Activated CD4-positive, CD25-positive, alpha-beta regulatory T cell (primary cell): ENCODE measurements around the gene LOXL3.
"Not testable (repeated sequence)": the region's sequence is repeated elsewhere in the genome, so short reads cannot be mapped to it uniquely, and the experiment has no call there.

Experiments
- DNase-seq, 4 experiments: peaks; one replicate each; lab custom pipeline; 2025; lab: John Stamatoyannopoulos, UW

LOXL3 gene

DNA sequence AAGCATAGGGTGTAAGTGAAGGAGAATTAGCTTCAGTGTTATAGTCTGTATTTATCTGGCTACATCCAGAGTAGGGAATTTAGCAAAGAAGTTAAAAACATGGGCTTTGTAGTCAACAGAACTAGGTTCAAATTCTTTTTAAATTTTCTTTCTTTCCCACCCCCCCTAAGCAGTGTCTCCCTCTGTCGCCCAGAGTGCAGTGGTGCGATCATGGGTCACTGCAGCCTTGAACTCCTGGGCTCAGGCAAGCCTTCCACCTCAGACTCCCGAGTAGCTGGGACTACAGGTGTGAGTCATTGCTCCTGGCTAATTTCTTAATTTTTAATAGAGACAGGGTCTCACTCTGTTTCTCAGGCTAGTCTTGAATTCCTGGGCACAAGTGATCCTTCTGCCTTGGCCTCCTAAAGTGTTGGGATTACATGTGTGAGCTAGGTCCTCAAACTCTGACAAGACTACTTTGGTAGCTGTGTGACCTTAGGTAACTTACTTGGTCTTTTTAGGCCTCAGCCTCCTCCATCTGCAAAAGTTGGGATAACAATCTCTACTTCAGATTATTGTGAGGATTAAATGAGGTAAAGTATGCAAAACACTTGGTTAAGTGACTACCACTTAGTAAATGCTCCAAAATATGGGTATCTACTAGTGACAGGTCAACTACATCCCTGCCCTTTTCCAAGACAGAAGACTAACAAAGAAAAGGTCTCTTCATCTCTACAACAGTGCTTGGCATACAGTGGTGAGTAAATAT lies 18.6 kb upstream of the LOXL3 start:
- DNase-seq = no peak

DNA sequence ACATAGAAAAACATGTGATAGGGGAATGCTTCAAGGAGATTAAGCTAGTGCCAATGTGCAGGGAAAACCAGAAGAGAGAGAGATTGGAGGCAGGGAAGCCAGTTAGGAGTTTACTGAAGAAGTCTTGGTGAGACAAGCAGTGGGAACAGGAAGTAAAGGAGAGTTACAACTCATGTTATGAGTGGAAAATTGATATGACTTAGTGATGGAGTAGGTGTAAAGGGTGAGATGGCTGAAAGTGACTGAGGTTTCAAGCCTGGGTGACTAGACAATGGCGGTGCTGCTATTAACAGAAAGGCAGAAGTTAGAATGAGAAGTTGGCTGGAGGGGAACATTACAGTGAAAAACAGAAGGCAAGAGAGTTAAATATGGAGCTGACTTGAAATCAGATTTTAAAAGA lies 17.3 kb upstream of the LOXL3 start:
- no peak for DNase-seq

DNA sequence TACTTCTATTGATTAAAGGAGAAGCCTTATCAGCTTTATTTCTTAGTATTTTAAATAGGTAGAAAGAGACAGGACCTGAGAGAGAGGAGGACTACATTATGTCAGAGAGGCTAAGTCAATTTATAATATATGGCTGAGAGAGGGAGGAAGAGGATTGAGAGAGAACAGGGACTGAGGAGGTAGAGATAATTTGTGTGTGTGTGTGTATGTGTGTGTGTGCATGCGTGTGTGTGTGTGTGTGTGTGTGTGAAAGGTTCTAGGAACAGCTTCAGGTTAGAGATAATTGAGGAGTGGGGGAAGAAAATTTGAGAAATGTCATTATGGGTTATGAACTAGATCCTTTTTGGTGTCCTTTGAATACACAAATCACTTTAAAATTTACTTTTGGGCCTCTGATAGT lies 15.9 kb upstream of the LOXL3 start:
- no peak for DNase-seq

DNA sequence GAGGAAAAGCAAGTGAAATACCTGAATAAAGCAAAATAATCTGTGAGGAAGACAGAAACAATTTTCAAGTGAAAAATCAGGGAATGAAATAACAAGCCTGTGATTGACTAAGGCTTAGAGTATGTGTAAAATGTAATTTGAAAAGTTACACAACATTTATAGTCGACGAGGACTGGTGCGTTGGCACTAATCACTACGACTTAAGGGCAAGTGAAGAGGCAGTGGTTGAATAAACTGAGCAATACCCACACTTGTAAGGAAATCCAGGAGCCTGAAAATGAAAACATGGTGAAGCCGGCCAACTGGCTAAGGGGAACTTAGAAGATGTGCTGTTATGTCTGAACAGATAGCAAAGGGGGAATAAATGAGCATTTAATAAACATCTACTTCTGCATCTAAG lies 14.1 kb upstream of the LOXL3 start:
- no peak for DNase-seq

DNA sequence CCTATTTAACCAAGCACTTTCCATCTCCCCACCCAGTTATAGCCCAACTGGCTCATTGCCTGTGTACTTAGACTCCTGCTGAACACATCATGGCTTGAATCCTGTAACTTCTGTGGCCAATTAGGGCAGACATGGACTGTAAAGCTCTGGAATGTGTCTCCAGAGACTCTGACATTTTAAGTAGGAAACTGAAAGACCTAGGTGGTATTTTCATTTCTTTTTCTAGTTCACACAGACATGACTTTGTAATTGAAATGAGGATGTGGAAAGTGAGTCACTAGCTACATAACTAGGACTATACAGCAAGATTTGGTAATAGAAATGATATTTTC lies 13.0 kb upstream of the LOXL3 start:
- DNase-seq = no peak

DNA sequence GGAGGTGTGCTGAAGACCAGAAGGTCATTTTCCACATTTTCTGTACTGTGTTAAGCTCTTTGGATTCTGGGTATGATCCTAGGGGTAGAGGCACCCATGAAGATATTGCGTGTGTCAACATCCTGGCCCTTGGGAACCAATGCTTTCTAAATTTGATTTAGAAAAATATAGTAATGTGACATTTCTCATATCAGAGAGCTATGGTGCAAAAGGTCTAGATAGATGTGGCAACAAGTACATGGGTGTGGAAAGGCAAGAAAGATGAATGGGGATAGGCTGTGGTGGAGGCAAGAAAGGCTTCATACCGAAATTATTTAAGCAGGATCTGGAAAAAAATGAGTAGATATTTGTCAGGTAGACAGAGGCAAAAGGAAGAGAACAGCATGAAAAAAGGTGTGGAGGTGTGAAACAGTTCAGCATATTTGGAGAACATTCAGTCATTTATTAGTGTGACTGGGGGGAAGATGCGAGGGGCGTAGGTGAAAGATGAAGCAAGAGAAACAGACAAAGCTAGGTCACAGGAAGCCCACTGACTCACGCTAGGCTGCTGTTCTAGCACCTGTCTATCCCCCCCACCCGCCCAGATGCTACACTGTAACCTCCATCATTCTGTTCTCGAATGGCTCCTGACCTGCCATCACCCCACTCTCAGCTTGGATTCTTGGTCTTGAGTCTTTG lies 12.5 kb upstream of the LOXL3 start:
- no peak for DNase-seq

DNA sequence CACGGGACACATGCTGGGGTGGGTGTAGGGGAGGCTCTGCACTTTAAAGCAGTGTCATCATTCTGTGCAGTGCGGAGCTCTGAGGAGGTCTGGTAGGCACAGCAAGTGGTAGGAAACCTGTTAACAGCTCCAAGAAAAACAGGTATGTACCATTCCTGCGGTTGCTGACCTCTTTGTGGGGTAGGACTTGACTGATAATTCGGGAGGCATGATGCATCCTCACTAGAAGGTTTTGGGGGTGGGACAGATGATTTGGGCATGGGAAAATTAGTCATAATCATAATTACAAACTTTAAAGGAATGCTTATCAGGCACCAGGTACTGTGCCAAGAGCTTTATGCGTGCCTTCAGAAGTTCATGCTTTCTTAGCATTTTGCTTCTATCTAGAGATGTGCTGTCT lies 10.5 kb upstream of the LOXL3 start:
- DNase-seq = no peak

DNA sequence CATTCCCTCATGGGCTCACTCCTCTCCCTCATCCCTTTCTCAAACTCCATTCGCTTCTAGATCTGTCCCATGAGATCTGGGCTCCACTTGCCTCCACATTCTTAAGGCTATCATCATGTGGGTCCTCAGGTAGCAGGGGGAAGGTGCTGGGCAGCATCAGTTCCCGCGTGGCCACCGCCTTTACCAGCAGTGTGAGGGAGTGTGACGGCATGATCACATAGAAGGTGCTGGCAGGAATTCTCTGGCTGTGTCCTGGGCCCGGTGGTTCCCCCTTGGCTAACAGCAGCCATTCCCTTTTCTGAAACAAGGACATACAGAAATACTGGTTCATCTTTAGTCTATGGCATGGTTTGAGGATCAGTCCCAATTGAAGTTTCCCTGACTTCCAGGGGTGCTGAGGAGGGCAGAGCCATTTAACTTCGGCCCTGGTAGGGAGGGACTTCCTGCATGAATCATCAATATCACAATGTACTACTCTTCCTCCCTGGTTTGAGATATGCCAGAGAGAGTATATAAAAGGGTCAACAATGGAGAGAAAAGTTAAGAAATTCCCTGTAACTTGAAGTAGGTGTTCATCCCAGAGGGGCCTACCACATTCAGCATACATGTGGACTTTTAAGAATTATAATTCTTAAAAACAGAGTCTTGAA lies 8.5 kb upstream of the LOXL3 start:
- no peak for DNase-seq

DNA sequence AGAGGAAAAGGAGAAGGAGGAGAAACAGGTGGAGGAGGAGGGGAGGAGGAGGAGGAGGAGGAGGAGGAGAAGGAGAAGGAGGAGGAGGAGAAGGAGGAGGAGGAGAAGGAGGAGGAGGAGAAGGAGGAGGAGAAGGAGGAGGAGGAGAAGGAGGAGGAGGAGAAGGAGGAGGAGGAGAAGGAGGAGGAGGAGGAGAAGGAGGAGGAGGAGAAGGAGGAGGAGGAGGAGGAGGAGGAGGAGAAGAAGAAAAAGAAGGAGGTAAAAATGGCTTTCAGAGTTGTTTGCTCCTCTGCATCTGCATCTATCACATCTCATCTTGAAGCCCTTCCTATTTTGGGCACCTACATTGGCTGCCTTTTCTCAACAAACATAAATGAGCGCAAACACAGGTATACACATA lies 7.3 kb upstream of the LOXL3 start:
- not testable (repeated sequence) for DNase-seq

DNA sequence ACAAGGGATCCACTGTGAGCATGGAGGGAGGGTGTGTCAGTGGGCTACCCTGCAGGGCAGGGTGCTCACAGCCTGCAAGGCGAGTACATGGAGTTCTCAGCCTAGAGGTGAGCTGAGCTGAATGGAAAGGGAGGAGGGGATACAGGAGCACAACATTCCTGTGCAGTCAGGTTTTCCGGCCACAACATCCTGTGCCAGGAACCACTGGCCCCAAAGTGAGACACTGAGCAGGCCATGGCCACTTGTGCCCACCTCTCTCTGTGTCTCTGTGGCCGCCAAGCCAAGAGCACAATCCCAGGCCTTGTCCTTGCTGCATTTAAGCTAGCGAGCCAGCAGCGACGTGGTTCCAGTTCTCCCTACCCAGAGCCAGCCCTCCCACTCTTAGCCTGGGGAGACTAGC lies 6.8 kb upstream of the LOXL3 start:
- DNase-seq = no peak

DNA sequence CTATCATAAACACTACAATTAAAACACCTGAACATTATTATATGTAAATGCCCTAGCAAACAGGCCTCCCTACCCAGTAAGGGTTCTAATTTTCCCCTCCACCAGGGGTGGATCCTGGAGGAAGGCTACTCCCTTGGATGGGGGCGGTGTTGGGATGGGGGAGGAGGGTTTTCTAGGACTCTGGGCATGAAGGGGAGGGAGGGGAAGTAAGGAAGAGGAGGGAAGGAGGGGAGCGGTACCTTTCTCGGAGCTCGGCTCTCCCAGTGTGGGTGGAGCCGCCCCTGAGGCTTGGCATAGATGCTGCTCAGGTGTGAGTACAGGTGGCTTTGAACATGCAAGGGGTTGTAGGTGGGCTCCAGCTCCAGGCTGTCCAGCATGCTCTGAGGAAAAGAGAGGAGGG lies 6.2 kb upstream of the LOXL3 start:
- DNase-seq = no peak

DNA sequence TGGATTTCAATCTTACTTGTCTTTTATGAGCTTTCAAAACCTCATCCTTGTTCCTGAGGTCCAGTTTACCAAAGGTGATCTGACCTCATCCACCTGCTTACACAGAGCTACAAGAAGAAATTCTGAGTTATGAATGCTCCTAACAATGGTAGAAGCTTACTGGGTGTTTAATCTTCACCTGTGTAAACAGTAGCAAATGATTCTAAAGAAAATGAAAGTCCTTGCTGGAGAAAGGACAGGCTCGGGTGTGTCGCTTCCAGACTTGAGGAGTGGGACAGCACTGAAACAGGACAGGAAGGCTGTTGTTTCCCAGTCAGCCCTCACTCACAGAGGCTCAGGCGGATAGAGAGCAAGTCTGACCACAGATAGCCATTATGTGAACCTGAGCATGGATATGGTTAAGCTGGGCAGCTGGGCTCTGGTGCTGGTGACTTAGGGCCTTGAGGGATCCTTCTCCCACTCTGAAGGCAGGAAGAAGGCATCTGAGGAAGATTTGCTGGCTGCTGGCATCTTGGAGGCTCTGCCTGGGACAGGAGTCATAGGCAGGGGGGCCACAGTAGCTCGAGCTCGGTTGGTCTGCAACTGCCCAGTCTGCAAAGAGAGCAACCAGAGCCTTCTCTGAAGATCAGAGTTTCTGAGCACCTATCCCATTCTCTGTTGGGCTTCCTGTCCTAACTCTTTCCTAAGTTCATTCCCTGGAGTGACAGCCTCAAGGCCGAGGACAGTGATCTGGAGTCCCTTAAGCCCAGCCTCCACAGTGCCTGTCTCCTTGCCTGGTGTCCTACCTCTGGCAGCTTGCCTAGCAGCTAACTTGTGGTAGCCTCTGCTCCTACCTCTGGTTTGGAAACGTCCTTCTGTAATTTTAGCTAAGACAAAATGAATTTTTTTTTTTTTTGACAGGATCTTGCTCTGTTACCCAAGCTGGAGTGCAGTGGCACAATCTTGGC lies 4.8 kb upstream of the LOXL3 start:
- no peak for DNase-seq

DNA sequence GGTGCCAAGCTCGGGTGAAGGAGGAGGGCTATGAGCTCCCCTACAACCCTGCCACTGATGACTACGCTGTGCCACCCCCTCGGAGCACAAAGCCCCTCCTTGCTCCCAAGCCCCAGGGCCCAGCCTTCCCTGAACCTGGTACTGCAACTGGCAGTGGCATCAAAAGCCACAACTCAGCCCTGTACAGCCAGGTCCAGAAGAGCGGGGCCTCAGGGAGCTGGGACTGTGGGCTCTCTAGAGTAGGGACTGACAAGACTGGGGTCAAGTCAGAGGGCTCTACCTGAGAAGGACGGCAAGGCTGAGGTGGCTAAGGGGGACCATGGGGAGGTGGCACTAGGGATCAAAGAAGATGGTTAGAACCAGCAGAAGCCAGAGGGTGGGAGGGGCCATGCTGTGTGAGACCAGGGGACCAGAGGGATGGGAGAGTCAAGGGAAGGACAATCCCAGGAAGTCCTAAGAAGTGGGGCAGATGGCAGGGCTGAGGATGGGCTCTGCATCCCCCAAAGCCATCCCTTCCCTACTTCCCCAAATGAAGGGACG lies 3.2 kb upstream of the LOXL3 start:
- DNase-seq = no peak

DNA sequence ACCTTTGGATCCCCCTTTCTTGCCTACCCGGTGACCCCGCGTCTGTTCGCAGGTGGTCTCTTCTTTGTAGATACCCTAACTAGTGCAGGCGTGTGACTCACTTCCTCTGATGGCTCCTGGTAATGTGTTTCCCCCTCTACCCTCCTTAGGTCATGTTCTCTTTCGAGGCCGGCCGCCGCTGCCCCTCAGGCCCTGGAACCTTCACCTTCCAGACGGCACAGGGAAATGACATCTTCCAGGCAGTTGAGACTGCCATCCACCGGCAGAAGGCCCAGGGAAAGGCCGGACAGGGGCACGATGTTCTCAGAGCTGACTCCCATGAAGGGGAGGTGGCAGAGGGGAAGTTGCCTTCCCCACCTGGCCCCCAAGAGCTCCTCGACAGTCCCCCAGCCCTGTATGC lies 2.4 kb upstream of the LOXL3 start:
- DNase-seq = no peak

DNA sequence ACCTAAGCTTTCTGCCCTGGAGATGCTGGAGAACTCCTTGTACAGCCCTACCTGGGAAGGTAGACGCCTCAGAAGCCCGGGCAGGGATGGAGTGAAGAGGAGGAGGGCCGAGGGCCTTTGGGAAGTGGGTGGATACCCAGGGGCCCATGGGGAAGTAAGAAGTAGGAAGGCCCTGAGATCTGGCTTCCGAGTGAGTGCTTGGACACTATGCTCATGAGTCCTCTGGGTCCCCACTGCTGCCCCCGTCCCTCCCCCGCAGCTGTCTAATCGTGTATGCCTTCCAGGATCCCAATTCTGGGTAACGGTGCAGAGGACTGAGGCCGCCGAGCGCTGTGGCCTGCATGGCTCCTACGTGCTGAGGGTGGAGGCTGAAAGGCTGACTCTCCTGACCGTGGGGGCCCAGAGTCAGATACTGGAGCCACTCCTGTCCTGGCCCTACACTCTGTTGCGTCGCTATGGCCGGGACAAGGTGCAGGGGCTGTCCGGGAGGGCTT lies 1.9 kb upstream of the LOXL3 start:
- DNase-seq = no peak

DNA sequence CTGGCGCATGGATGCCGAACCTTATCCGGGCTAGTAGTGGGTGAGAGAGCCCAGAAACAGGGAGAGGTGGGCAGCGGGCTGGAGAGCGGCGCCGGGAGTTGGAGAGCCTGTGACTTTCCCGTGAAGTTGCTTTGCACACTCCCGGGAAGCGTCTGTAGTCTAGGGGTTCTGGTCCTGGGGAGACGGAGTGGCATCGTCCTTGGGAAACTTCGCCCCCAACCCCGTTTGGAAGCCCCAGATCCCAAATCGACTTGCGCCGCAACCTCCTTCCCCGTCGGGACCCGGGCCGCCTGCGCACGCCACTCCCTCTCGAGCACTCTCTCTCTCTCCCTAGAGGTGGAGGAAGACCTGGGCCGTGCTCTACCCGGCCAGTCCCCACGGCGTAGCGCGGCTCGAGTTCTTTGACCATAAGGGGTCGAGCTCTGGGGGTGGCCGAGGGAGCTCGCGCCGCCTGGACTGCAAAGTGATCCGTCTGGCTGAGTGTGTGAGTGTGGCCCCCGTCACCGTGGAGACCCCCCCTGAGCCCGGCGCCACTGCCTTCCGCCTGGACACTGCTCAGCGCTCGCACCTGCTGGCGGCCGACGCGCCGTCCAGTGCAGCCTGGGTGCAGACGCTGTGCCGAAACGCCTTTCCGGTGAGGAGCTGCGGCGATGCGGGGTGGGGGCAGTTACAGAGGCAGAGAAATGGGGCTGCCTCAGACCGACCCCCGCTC lies 1.2 kb upstream of the LOXL3 start:
- no peak for DNase-seq

DNA sequence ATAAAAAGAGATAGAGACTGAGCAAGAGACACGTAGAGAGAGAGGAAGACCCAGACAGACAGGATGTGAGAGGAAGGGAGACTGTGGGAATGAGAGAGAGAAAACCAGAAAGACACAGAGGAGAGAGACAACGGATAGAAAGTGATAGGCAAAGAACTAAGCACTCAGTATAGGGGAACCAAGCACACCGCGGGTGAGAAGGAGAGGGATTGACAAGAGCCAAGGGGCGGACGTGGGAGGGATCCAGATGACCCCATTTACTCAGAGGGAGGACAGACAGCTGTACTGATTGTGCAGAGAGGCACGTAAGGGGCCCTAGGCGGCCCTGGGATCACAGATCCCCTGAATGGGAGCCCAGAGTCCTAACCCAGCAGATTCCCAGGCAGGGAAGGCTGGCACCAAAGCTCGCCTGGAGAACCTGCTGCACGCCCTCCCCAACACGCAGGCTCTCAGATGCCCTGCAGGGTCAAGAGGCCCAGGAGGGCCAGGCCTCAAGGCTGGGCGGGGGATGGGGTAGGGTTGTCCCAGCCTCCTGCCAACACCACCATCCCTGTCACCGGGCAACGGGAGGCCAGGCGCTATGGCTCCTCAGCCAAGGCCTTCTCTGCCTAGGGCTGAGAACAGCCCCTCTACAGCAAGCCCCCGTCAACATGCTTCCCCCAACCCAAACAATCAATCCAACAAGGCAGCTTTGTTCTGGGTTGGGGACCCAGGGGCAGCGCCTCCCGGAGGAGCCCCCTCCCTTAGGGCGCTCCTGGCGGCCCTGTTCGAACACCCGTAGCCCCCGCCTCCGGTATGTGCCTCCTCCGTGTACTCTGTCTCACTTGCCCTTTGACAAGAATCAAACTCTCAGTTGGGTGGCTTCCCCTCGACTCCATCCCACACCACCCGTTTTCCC lies 579 bp downstream of the LOXL3 start:
- DNase-seq = no peak

DNA sequence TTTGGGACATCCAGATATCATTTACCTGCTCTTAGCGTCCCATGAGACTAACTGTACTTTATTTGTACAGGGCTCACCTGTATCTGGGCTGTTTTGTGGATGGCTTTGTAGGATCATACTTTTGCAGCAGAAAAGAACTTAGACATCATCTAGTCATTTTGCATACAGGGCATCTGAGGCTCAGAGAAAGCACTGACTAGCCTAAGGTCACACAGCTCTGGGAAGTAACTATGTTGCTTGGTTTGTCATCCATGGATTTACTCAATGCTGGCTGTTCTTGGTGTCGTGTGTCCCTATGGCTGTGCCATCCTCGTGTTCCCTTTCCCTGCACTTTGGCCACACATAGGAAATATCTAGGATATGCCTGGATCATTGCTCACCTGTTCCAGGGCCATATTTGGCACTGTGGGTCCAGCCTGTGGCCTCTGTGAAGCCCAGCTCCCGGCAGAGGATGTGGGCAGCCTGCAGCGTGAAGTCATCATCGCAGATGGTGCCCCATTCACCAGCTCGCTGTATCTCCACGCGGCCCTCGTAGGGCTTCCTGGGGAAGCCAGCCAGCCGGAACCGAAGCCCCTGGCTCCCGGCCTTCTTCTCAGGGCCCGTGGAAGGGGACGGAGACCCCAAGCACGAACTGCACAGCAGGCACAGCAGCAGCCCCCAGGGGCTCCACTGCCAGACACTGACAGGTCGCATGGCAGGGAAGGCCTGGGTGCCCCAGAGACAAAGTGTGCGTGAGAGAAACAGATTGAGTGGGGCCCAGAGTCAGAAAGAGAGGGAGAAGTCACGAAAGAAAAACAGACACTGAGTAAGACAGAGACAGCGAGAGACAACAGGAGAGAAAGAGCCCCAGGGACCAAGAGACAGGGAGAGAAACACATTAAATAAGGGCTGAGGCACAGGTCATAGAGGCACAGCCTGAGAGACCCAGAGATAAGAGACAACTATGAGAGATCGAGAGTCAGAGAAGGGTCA lies 1.5 kb downstream of the LOXL3 start:
- no peak for DNase-seq

DNA sequence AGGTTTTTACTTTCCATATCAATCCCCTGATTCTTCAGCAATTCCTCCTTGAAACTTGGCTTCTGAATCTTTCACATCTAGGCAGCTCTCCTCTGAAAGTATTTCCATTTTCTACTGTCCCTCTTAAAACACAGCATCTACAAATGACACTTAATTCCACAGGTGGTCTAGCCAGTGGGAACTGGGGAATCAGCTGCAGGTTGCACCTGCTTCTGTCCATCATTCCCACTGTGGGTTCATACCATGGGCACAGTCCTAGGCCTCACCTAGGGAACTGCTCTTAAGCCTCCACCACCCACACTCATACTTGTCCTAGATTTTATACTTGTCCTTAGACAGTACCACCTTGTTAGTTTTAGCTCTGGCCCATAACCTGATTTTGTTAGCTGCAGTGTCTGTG lies 2.2 kb downstream of the LOXL3 start:
- DNase-seq = no peak
